Sigmoid colon (tissue), 7 donors: ENCODE results near the gene SPINK2. TPM values are rescaled to one million over a fixed set of nuclear protein-coding genes. Genes with fewer than 3 reads are reported as not detected.

Experiments
- DNase-seq: peaks from one replicate; pipeline ENCODE4 v3.0.0-alpha.2; 2019
- H3K27ac ChIP-seq, 4 donors: fragments of 200-600 bp; sonication (generic); one replicate each; pipeline ENCODE4 v1.5.1; 2016 to 2019; ENCODE audit warnings: mild to moderate bottlenecking in 1 of 4
- H3K27me3 ChIP-seq, 3 donors: fragments of 200-600 bp; sonication (generic); one replicate each; pipeline ENCODE4 v1.5.1; 2019; ENCODE audit warnings: mild to moderate bottlenecking in 1 of 3
- H3K36me3 ChIP-seq, 4 donors: fragments of 200-600 bp; sonication (generic); one replicate each; pipeline ENCODE4 v1.5.1; 2016 to 2019
- H3K4me1 ChIP-seq, 4 donors: fragments of 200-600 bp; sonication (generic); one replicate each; pipeline ENCODE4 v1.5.1; 2017 to 2019
- H3K4me3 ChIP-seq, 4 donors: fragments of 200-600 bp; sonication (generic); one replicate each; pipeline ENCODE4 v1.5.1; 2017 to 2019; ENCODE audit warnings: mild to moderate bottlenecking in 2 of 4, moderate library complexity in 1 of 4
- H3K9me3 ChIP-seq, 4 donors: fragments of 200-600 bp in 3 of 4; sonication (generic) in 3 of 4; one replicate each; pipeline versions ENCODE4 v1.5.1 to v1.6.1; 2013 to 2019
- CTCF ChIP-seq, 4 experiments: fragments of 450-650 bp in 3 of 4; fragments of 200-600 bp in 1 of 4; IDR thresholded peaks; one replicate each; pipeline ENCODE4 v1.5.1; 2016 to 2019; ENCODE audit warnings: antibody characterized with exemption in 4 of 4, mild to moderate bottlenecking in 3 of 4, moderate library complexity in 2 of 4
- EP300 ChIP-seq, 4 donors: sonication (generic); formaldehyde crosslinking; IDR thresholded peaks; one replicate each; pipeline ENCODE4 v1.6.1; 2017; ENCODE audit warnings: antibody characterized with exemption in 4 of 4
- POLR2A ChIP-seq, 2 donors: fragments of 450-650 bp; IDR thresholded peaks; one replicate each; pipeline ENCODE4 v1.6.1; 2016; ENCODE audit warnings: antibody characterized with exemption in 2 of 2, mild to moderate bottlenecking in 2 of 2, moderate library complexity in 2 of 2
- POLR2AphosphoS5 ChIP-seq, 4 donors: sonication (generic); formaldehyde crosslinking; IDR thresholded peaks; one replicate each; pipeline ENCODE4 v1.6.1; 2017; ENCODE audit warnings: antibody characterized with exemption in 4 of 4
- WGBS, 2 donors: extraction: QIAGEN DNeasy Blood & Tissue Kit; methylation state at CpG; one replicate each; pipeline ENCODE4 v1.1.7; 2013; 5-methylcytosine and 5-hydroxymethylcytosine counted together
- intact Hi-C: fragments of 100-400 bp; cut with DNase I; formaldehyde crosslinking; loops from one replicate; pipeline ENCODE4 v1.15.1; 2023
- polyA plus RNA-seq, 3 donors: library from polyadenylated mRNA; stranded (reverse); fragments of 200-250 nt; gene quantifications; one replicate each; pipeline ENCODE4 v1.2.3, GENCODE V29; 2013
- total RNA-seq, 4 donors: library from RNA; depleted of rRNA; stranded (reverse); fragments of >200 nt; gene quantifications; one replicate each; pipeline ENCODE4 v1.1.0, GENCODE V29; 2016
- donor health status: healthy with polysubstance abuse.
- donor health status: Bipolar disorder and iron deficiency.
- donor health status: healthy.

SPINK2 gene
- total and polyA plus RNA-seq, 7 donors: 0.99 to 4.6 TPM; not detected in 5

GRCh38 chr4:56860781-56861180 lies 39.3 kb upstream of the SPINK2 start:
- H3K9me3 ChIP-seq: no peaks in the 10 kb centered on the region
- H3K4me3 ChIP-seq: no peak overlapping the region
- no peaks in the 10 kb centered on the region for H3K36me3 ChIP-seq
- no peaks in the 10 kb centered on the region for H3K27me3 ChIP-seq
- TF ChIP-seq CTCF (IDR thresholded peaks at IDR 0.05) (no peak), EP300 (IDR thresholded peaks at IDR 0.05) (no peak), POLR2A (IDR thresholded peaks at IDR 0.05) (no peak), POLR2AphosphoS5 (IDR thresholded peaks at IDR 0.05) (no peak)
- intact Hi-C loops: no loop called here
- no peaks in the 10 kb centered on the region for H3K4me1 ChIP-seq
- DNase-seq: no peak
- H3K27ac ChIP-seq: no peak overlapping the region
- WGBS, 2 donors: 82 to 92% methylated on average over 3 of the region's 3 CpGs

- H3K4me3 ChIP-seq: no peak overlapping the region
- intact Hi-C loops: no loop called here
- H3K4me1 ChIP-seq: no peaks in the 10 kb centered on the region
- H3K27me3 ChIP-seq: no peaks in the 10 kb centered on the region
- no peaks in the 10 kb centered on the region for H3K9me3 ChIP-seq
- WGBS, 2 donors: 70 to 94% methylated on average over 5 of the region's 5 CpGs
- H3K36me3 ChIP-seq: no peaks in the 10 kb centered on the region
- H3K27ac ChIP-seq: no peak overlapping the region
- no peak for TF ChIP-seq EP300 (IDR thresholded peaks at IDR 0.05)
- no peak for TF ChIP-seq POLR2AphosphoS5 (IDR thresholded peaks at IDR 0.05)
- TF ChIP-seq CTCF (IDR thresholded peaks at IDR 0.05): no peak
- no peak for TF ChIP-seq POLR2A (IDR thresholded peaks at IDR 0.05)
- DNase-seq: no peak
These were observed 38.3 kb upstream of the SPINK2 start for GRCh38 chr4:56859841-56860240.

DNA sequence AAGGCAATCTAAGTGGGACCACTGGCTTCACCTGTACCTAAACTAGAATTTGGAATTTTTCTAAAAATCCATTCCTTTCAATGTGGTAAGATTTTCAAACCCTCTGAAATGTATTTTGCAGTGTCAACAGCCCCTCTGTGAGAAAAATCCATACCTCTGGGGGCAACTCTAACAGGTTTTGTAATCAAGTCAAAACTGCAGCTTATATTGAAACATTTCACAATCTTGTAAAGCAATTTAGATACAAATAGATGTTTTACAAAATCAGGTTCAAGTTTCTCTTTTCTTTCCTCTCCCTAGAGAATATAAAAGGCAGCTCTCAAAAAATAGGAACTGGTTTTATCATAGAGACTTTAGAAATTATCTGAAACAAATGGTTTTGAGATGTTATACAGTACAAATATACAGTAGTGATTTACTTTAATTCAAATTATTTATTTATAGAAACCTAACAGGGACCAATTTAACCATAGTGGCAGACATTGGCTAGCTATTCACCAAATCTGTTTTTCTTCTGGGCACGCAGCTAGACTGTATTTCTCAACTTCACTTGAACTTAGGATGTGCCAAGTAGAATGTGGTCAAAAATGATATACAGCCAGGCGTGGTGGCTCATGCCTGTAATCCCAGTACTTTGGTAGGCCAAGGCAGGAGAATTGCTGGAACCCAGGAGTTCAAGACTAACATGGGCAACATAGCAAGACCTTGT lies 36.3 kb upstream of the SPINK2 start:
- H3K4me1 ChIP-seq: no peaks in the 10 kb centered on the region
- no peaks in the 10 kb centered on the region for H3K9me3 ChIP-seq
- 79 to 83% methylated on average over 2 of the region's 2 CpGs for WGBS, 2 donors
- DNase-seq: no peak
- H3K36me3 ChIP-seq: no peaks in the 10 kb centered on the region
- no peak for TF ChIP-seq POLR2A (IDR thresholded peaks at IDR 0.05)
- no peak for TF ChIP-seq CTCF (IDR thresholded peaks at IDR 0.05)
- TF ChIP-seq POLR2AphosphoS5 (IDR thresholded peaks at IDR 0.05): no peak
- no peak for TF ChIP-seq EP300 (IDR thresholded peaks at IDR 0.05)
- intact Hi-C loops: no loop called here
- no peak overlapping the region for H3K27ac ChIP-seq
- no peaks in the 10 kb centered on the region for H3K27me3 ChIP-seq
- H3K4me3 ChIP-seq: no peak overlapping the region

DNA sequence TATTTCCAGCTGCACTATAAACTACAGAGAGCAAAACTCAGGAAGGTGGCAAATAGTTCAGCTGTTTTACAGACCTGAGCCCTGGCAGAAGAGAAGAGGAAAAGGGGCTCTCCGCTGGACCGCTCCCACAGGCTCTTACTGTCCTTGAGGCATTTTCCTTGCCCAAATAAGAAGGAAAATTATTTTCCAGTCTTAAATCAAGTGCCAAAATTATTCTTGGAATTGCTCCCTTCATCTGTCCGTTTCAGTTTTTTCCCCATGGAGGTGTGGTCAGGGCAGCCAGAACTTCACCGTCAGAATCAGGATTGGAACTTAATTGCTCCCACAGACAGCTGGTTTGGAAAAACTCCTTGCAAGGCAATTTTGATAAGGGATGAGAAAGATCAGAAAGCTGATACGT lies 35.2 kb upstream of the SPINK2 start:
- 45 to 68% methylated on average over 5 of the region's 5 CpGs for WGBS, 2 donors
- no peaks in the 10 kb centered on the region for H3K4me1 ChIP-seq
- DNase-seq: no peak
- H3K36me3 ChIP-seq: no peaks in the 10 kb centered on the region
- no peaks in the 10 kb centered on the region for H3K27me3 ChIP-seq
- intact Hi-C loops: no loop called here
- no peak overlapping the region for H3K4me3 ChIP-seq
- no peak overlapping the region for H3K27ac ChIP-seq
- H3K9me3 ChIP-seq: no peaks in the 10 kb centered on the region
- TF ChIP-seq EP300 (IDR thresholded peaks at IDR 0.05): no peak
- no peak for TF ChIP-seq POLR2A (IDR thresholded peaks at IDR 0.05)
- TF ChIP-seq POLR2AphosphoS5 (IDR thresholded peaks at IDR 0.05): no peak
- no peak for TF ChIP-seq CTCF (IDR thresholded peaks at IDR 0.05)

DNA sequence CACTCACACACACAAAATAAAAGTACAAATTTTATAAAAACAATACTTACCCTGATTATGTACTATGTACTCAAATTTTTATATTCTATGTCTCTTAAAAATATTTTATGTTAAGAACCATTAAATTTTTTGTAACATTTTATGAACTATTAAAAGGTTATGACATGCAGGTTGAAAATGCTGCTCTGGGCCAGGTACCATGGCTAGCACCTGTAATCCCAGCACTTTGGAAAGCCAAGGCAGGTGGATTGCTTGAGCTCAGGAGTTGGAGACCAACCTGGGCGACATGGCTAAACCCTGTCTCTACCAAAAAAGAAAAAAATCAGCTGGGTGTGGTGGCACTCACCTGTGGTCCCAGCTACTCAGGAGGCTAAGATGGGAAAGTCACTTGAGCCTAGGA lies 29.4 kb upstream of the SPINK2 start:
- WGBS, 2 donors: 0 to 55% methylated on average over 1 of the region's 1 CpG
- no peaks in the 10 kb centered on the region for H3K27me3 ChIP-seq
- intact Hi-C loops: no loop called here
- TF ChIP-seq POLR2AphosphoS5 (IDR thresholded peaks at IDR 0.05) (no peak), POLR2A (IDR thresholded peaks at IDR 0.05) (no peak), EP300 (IDR thresholded peaks at IDR 0.05) (no peak), CTCF (IDR thresholded peaks at IDR 0.05) (no peak)
- no peaks in the 10 kb centered on the region for H3K9me3 ChIP-seq
- H3K27ac ChIP-seq: no peak overlapping the region
- H3K4me3 ChIP-seq: no peak overlapping the region
- DNase-seq: no peak
- H3K4me1 ChIP-seq: no peaks in the 10 kb centered on the region
- H3K36me3 ChIP-seq: no peaks in the 10 kb centered on the region
